MV-4-11 (cell line): ENCODE results near the gene ASB10.

Experiments used
- DNase-seq: peaks from one replicate; lab custom pipeline; 2025; lab: John Stamatoyannopoulos, UW

The ASB10 gene

DNA sequence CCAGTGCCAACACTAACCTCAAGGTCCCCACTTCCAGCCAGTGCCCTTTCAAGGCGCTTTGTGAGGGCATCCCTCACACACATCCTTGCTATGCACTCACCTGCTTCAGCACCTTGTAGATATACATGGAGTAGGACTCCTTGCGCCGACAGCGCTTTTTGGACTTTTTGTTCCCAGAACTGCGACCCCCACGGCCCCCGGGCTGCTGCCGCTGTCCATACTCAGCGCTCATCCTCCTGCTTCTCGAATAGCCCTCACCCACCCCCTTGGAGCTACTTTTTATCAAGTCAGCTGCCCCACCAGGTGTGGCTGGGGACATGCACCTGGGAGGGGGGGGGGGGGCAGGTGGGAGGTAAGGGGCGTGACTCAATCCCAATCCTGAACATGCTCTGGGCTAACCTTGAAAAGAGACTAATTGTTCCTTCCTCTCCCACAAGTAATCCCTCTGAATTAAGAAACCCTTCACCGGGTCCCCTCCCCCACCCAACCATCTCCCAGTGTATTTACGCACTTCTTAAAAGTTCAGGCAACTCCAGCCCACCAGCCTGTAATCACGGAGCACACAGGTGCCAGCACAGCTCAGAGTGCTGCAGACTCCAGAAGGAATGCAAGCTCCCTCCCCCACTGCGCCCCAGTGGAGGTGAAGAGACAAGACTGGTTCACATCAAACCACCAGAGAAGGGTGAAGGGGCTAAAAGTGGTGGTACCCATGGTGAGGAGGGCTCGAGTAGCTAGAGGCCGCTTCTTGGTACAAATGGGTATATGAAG is 23.2 kb upstream of the ASB10 start, which contains the start of gene H2BK1:
Gene H2BK1 (minus strand): TSS at position 402 of the 768 bp plus-strand sequence. CDS start 170 bp downstream, at position 232.
- no peak for DNase-seq

GRCh38 chr7:151209588-151209987 is 22.5 kb upstream of the ASB10 start:
- no peak for DNase-seq

DNA sequence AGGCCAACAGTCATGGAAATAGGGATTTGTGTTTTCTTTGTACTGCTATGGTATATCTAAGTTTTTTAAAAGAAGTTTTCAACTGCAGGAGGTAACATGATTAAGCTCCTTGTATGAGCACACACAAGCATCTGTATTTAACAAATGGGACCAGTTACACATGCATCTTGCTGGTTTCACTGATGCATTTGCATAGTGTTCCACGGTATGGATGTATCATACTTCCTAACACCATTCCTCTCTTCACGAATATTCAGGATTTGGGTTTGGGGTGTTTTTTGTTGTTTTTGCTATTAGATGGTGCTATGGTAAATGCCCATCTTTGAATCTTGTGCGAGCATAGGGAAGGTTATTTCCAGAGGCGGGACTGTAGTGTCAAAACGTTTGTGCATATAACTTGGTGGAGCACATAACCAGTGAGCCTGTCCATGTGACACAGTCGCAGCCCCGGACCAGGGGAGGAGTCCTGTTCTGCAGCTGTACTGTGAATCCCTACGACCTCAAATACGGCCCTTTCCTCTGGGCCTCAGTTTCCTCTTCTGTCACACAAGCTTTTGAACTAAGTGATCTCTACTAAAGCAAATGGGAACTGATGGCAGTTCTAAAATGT is 21.3 kb upstream of the ASB10 start:
- DNase-seq: no peak

DNA sequence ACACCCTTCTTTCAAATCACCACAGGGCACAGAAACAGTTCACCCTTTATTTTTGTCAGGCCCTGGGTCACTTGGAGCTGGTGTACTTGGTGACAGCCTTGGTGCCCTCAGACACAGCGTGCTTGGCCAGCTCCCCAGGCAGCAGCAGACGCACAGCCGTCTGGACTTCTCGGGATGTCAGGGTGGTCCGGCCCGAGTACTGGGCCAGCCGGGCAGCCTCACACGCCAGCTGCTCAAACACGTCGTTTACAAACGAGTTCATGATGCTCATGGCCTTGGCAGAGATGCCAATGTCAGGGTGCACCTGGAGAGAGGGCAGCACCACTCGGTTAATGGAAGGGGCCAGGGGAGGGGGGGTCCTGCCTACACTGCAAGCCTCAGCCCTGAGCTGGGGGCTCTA is 20.8 kb upstream of the ASB10 start:
- DNase-seq: no peak

DNA sequence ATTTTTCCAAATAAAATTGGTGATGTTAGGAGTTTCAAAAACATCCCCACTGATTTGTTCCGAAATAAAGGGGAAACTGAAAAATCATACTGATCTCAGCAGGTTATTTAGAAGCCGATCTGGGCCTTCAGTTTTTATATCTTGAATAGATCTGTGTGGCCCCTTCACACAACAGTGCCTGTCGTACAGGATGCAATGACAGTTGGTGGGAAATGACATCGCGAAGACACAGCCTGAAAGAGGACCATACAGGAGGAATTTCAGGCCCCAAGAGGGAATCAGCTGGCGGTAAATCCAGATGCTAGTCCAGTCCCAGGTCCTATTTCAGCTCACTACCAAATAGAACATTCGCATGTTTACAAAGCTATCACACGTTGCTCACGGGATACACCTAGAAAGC is 20.3 kb upstream of the ASB10 start:
- no peak for DNase-seq

DNA sequence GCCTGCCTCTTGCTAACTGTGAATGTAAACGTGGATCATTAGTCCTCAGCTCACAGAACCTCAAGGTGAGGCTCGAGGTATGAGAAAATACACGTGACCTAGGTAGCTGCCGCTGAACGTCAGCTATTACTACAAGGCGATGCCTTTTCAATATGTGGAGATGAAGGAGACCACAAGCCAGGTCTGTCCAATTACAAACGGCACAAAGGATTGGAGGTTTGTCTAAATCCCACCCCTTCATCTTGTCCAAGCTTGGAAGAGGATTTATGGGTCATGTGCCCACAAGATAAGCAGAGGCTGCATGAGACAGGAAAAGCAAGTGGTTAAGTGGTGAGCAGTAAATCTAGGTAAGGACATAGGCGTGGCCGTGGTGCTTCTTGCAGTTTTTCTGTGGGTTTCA is 19.9 kb upstream of the ASB10 start:
- DNase-seq: peak; percentile 51

- DNase-seq: no peak
Observed at GRCh38 chr7:151205730-151206129, 18.7 kb upstream of the ASB10 start.

DNA sequence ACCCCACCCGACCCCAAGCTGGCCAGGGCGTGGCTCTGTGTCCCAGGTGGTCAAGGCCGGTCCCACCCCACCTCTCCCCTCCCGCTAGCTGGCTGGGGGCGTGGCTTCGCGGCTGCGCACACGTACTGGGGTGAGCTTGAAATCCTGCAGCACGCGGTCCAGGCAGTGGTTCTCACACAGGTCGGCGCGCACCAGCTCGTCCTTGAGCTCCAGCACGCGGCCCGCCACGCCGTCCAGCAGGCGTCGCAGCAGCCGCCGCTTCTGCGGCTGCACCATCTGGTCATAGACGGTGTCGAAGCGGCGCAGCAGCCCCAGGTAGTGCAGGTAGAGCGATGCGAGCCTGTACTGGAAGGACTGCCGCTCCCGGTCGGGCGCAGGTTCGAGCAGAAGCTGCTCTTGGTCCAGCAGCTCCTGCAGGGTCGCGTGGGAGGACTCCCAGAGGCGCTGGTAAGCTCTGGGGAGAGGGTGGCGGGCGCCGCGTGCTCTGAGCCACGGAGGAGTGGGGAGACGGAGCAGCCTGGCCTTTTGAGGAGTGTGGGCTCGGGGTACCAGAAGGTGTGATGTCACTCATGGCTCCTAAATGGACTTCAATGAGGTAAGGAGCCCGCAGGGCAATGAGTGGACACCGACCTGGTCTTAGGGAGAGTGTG is 17.5 kb upstream of the ASB10 start:
- DNase-seq: no peak

DNA sequence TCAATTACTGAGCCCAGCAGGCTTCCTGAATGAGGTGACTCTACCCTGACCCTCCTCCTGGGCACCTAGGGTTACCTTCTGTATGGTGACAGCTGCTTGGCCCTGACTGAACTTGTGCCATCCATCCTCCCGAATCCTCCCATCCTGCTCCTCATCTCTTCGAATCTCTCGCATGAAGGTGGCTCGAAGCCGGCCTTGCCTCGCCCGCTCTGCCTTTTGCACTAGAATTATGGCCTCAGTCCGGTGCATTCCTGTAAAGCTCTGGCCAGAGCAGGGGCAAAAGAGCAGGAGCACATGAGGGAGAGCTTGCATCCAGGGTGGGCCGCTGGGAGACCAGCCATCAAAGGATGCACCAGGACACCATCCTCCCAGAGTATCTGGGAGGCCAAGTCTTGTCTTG is 15.8 kb upstream of the ASB10 start:
- no peak for DNase-seq

- DNase-seq: no peak
Observed at GRCh38 chr7:151201751-151202150, 14.7 kb upstream of the ASB10 start.

DNA sequence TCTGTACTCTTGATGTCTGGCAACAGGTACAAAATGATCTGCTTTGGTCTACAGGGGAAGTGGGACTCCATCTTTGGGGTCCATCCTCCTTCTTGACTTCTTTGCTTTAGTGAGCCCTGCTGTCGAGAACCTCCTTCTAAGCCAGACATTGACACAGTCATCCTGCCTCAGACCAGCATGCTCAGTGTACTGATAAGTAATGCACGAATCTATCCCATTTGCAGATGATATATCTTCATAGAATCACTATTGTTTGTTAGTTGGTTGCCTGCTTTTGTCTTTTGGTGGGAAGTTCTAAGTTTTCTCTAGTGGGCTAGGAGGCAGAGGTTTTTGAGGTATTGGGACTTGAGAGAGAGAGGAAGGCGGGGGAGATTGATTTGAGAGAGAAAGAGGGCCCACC is 14.3 kb upstream of the ASB10 start:
- DNase-seq: no peak

- DNase-seq: no peak
Observed at GRCh38 chr7:151198945-151199848, 12.1 kb upstream of the ASB10 start.

- no peak for DNase-seq
Observed at GRCh38 chr7:151197932-151198331, 10.9 kb upstream of the ASB10 start.

DNA sequence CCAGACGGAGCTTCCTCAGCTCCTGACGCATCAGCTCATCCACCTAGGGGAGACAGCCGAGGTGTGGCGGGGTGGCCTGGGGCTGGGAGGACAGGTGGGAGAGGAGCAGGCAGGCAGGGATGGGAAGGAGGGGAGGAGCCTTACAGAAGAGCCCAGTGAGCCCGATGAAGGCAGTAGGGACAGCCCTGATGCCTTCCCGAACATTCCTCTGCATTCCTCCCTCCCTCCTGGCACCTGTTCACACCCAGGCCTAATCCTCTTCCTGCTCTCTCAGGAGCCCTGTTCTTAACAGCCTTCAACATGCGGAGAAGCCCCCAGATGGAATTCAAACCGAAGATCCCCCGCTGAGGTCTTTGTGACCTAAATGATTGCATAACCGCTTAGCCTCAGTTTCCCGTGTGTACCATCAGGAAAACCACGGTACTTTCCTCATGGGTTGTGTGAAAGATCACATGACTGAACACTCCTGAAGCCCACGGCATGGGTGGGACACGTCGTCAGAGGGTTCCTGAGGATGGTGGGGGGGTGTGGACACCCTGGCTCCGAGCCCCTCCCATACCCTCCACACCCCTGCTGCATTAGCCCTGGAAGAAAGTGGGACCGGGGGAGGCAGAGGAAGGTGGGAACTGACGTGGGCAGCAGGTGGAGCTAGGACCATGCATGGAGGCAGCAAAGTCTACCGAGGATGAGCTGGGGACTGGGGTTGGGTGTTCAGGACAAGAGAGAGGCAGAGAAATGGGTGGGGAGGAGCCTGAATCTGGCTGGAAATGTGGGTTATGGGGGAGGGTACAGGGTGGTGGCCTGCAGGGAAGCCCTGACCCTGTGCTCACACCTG is 8.8 kb upstream of the ASB10 start:
- DNase-seq: no peak

- no peak for DNase-seq
Observed at GRCh38 chr7:151194188-151194587, 7.1 kb upstream of the ASB10 start.

DNA sequence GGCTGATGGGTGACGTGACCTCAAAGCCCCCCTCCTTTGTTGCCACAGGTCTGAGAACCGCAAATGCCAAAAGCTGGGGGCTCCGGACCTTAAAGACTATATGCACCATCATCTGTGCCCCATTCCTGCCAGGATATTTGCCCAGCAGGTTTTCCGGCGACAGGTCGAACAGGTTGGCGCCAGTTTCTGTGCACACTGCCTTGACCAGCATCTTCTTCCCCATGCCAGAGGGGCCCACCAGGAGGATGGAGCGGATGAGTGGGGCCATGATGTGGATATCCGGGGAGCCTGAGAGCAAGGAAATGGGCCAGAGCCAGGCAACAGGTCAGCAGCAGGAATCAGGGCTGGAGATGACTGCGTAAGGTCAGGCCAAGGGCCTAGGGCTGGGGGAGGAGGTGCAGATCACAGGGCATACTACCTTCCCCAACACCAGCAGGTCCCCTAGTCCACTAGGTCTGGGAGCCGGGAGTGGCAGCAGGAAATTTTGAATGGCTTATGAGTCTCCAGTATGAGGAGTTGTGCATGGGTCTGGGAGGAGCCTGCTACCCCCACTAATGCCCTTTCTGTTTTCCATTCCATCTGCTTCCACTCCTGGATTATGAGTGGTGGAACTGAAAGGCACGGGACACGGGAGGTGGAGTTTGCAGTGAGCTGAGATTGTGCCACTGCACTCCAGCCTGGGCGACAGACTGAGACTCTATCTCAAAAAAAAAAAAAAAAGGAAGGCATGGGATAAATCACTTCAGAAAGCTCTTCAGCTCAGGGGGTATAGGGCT is 6.3 kb upstream of the ASB10 start:
- no peak for DNase-seq

- no peak for DNase-seq
Observed at GRCh38 chr7:151192002-151192539, 5.0 kb upstream of the ASB10 start.

DNA sequence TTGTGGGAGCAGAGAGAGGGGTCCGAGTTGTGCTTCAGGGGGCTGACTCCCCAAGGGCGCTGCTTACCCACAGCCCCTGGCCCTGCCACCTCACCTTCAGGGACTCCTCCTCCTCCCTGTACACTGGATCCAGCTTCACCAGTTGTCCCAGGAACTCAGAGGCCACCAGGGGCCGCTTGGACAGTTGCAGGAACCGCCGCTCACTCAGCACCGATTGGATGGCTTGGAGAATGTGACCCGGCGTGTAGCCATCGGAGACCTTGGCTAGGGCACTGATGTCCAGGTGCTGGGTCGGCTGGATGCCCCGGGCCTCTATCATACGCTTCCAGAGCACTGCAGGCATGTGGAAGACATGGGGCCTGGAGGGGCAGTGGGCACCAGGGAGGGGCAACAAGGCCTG is 4.5 kb upstream of the ASB10 start:
- DNase-seq: no peak

DNA sequence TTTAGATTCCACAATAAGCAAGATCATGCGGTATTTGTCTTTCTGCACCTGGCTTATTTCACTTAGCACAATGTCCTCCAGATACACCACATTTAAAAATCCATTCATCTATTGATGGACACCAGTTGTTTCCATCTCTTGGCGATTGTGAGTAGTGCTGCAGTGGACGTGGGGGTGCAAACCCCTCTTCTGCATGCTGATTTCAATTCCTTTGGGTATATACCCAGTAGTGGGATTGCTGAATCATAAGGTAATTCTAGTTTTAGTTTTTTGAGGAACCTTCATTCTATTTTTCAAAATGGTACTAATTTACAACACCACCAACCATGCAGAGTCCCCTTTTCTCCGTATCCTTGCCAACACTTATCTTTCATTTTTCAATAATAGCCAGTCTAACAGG is 2.0 kb upstream of the ASB10 start:
- no peak for DNase-seq

DNA sequence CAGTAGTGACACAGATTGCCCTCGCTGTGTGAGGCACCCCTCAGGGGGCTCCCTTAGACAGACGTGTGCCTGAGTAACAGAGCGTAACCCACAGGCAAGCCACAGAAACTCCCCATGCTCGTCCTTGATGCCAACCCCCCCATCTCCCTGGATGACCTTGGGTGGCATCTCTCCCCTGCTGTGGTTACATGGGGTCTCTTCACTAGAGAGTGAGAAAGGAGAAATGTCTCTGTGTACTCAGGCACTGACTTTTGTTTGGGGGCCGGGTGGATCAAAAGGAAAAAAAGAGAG is 1.1 kb upstream of the ASB10 start:
- DNase-seq: no peak
